A549 (cell line): ENCODE data around the gene SIK3. TPM values are rescaled to one million over a fixed set of nuclear protein-coding genes. Genes with fewer than 3 reads are reported as not detected.
"Not testable (repeated sequence)": the region's sequence is repeated elsewhere in the genome, so short reads cannot be mapped to it uniquely, and the experiment has no call there.

Experiments used
- ATAC-seq, 2 experiments: fragments of 200-7000 bp in 1 of 2; fragments of >200 bp in 1 of 2; cut with Nextera tagmentation in 1 of 2; cut with Tn5 transposase in 1 of 2; 3 replicates each; pipeline versions ENCODE4 v1.8.0 to v1.9.1; 2018 to 2020; ENCODE audit warnings: mild to moderate bottlenecking in 1 of 2, moderate library complexity in 1 of 2
- CTCF ChIA-PET: fragments of 300-600 bp; sonication (Branson Sonifier 250); formaldehyde crosslinking; extraction: SDS; loops from one replicate; lab custom pipeline; 2021; ENCODE audit warnings: antibody characterized with exemption, inconsistent platforms; lab: Yijun Ruan, JAX
- POLR2A ChIA-PET: fragments of 350-600 bp; formaldehyde crosslinking; extraction: SDS; loops from one replicate; lab custom pipeline; 2021; ENCODE audit warnings: antibody characterized with exemption, inconsistent platforms; lab: Yijun Ruan, JAX
- DNase-seq, 2 experiments: peaks; one replicate each; pipeline versions ENCODE4 v3.0.0 to v3.0.0-alpha.2; 2011 to 2016; ENCODE audit warnings: low read depth in 1 of 2, low spot score in 1 of 2
- FAIRE-seq: peaks from 2 replicates; lab custom pipeline; 2011; peaks lifted over from hg19 to GRCh38; lab: Jason Lieb, UNC
- H3K27ac ChIP-seq, 2 experiments: fragments of >200 bp; sonication (Bioruptor Twin); formaldehyde crosslinking; 3 replicates each; pipeline ENCODE4 v1.5.1; 2016 to 2017
- H3K4me1 ChIP-seq: fragments of >200 bp; sonication (Bioruptor Twin); formaldehyde crosslinking; 3 replicates; pipeline ENCODE4 v1.6.1; 2016
- H3K4me2 ChIP-seq: fragments of >200 bp; sonication (Bioruptor Twin); formaldehyde crosslinking; 3 replicates; pipeline ENCODE4 v1.6.1; 2016
- H3K4me3 ChIP-seq: fragments of >200 bp; sonication (Bioruptor Twin); formaldehyde crosslinking; 3 replicates; pipeline ENCODE4 v1.5.1; 2016
- H3K9me3 ChIP-seq: fragments of >200 bp; sonication (Bioruptor Twin); formaldehyde crosslinking; 3 replicates; pipeline ENCODE4 v1.6.1; 2016
- BCL3 ChIP-seq: fragments of >200 bp; sonication (Bioruptor Twin); formaldehyde crosslinking; IDR thresholded peaks from 3 replicates; pipeline ENCODE4 v1.6.1; 2016
- CBX8 ChIP-seq: fragments of 200-600 bp; sonication (generic); IDR thresholded peaks from 2 replicates; pipeline ENCODE4 v1.6.1; 2016
- CHD2 ChIP-seq: fragments of 150-350 bp; IDR thresholded peaks from 2 replicates; pipeline ENCODE4 v1.6.1; 2014; ENCODE audit warnings: low read length; ENCODE audit not compliant: partially characterized antibody
- EHMT2 ChIP-seq: fragments of 200-600 bp; sonication (generic); IDR thresholded peaks from 2 replicates; pipeline ENCODE4 v1.6.1; 2016; ENCODE audit warnings: antibody characterized with exemption, low read depth, mild to moderate bottlenecking, moderate library complexity
- ESRRA ChIP-seq: fragments of 150-350 bp; IDR thresholded peaks from 2 replicates; pipeline ENCODE4 v1.6.1; 2014; ENCODE audit warnings: mild to moderate bottlenecking, low read length, borderline replicate concordance
- FOSB ChIP-seq: fragments of 250-450 bp; sonication (Bioruptor Pico); IDR thresholded peaks from 2 replicates; pipeline ENCODE4 v1.5.0; 2020; ENCODE audit warnings: mild to moderate bottlenecking, moderate library complexity
- GATA3 ChIP-seq: IDR thresholded peaks from 2 replicates; pipeline ENCODE4 v1.6.1; 2012; ENCODE audit warnings: borderline replicate concordance
- HDAC2 ChIP-seq: fragments of 200-600 bp; sonication (generic); IDR thresholded peaks from 2 replicates; pipeline ENCODE4 v1.6.1; 2016
- HEYL ChIP-seq: fragments of 250-450 bp; sonication (Bioruptor Pico); IDR thresholded peaks from 2 replicates; pipeline ENCODE4 v1.8.0; 2021; ENCODE audit warnings: mild to moderate bottlenecking, moderate library complexity
- KDM5A ChIP-seq: fragments of 200-600 bp; sonication (generic); IDR thresholded peaks from 2 replicates; pipeline ENCODE4 v1.6.1; 2016; ENCODE audit warnings: antibody characterized with exemption, mild to moderate bottlenecking
- MAZ ChIP-seq: fragments of 150-350 bp; IDR thresholded peaks from 2 replicates; pipeline ENCODE4 v1.6.1; 2014; ENCODE audit warnings: antibody characterized with exemption, low read depth, low read length, borderline replicate concordance
- NPAS2 ChIP-seq: fragments of 250-450 bp; sonication (Bioruptor Pico); IDR thresholded peaks from 2 replicates; pipeline ENCODE4 v1.8.0; 2022; ENCODE audit warnings: mild to moderate bottlenecking, moderate library complexity, borderline replicate concordance
- PHF8 ChIP-seq: fragments of 200-600 bp; sonication (generic); IDR thresholded peaks from 2 replicates; pipeline ENCODE4 v1.6.1; 2016; ENCODE audit warnings: low read depth, mild to moderate bottlenecking, antibody characterized with exemption, moderate library complexity, borderline replicate concordance
- POLR2A ChIP-seq: IDR thresholded peaks from 2 replicates; pipeline ENCODE4 v1.6.1; 2012; ENCODE audit warnings: mild to moderate bottlenecking, low read length
- POLR2AphosphoS2 ChIP-seq: conservative IDR thresholded peaks from 2 replicates; pipeline ENCODE4 v1.6.1; 2012; ENCODE audit warnings: low read length, improper control_type of control experiment, inconsistent platforms
- RAD21 ChIP-seq, 2 experiments: fragments of >200 bp in 1 of 2; sonication (Bioruptor Twin) in 1 of 2; formaldehyde crosslinking in 1 of 2; IDR thresholded peaks in 1 of 2; conservative IDR thresholded peaks in 1 of 2; 2 replicates in 1 of 2; 3 replicates in 1 of 2; pipeline ENCODE4 v1.6.1; 2012 to 2018; ENCODE audit warnings: inconsistent platforms in 1 of 2
- ZFP36 ChIP-seq: fragments of 450-650 bp; IDR thresholded peaks from 2 replicates; pipeline ENCODE4 v1.6.1; 2014; ENCODE audit warnings: borderline replicate concordance; ENCODE audit not compliant: partially characterized antibody
- ZNF302 ChIP-seq: fragments of 250-450 bp; sonication (Bioruptor Pico); IDR thresholded peaks from 2 replicates; pipeline ENCODE4 v1.9.0; 2021; ENCODE audit warnings: inconsistent platforms, mild to moderate bottlenecking, moderate library complexity
- WGBS: methylation state at CpG from one replicate; pipeline ENCODE4 v1.1.6; 2017; ENCODE audit errors: missing lambda C conversion rate; 5-methylcytosine and 5-hydroxymethylcytosine counted together
- polyA plus RNA-seq, 4 experiments: library from polyadenylated mRNA; depleted of rRNA in 3 of 4; stranded (reverse); fragments of >200 nt; fragmentation: RNase III in 1 of 4; extraction: RNeasy Plus Mini Kit Qiagen cat#74134 plus additional on column Dnase treatment in 1 of 4; gene quantifications; 2 replicates in 3 of 4; 3 replicates in 1 of 4; pipeline ENCODE4 v1.2.3, GENCODE V29; 2011 to 2017
- TF ChIP-seq, protein P1 (sequence below): IDR thresholded peaks from 2 replicates; pipeline ENCODE4 v1.6.1; 2012; ENCODE audit warnings: low read depth, borderline replicate concordance

SIK3 gene
- polyA plus RNA-seq, 2 of the 4 experiments (the other 2 are of a cell fraction), result 8.2 to 9.0 TPM

DNA sequence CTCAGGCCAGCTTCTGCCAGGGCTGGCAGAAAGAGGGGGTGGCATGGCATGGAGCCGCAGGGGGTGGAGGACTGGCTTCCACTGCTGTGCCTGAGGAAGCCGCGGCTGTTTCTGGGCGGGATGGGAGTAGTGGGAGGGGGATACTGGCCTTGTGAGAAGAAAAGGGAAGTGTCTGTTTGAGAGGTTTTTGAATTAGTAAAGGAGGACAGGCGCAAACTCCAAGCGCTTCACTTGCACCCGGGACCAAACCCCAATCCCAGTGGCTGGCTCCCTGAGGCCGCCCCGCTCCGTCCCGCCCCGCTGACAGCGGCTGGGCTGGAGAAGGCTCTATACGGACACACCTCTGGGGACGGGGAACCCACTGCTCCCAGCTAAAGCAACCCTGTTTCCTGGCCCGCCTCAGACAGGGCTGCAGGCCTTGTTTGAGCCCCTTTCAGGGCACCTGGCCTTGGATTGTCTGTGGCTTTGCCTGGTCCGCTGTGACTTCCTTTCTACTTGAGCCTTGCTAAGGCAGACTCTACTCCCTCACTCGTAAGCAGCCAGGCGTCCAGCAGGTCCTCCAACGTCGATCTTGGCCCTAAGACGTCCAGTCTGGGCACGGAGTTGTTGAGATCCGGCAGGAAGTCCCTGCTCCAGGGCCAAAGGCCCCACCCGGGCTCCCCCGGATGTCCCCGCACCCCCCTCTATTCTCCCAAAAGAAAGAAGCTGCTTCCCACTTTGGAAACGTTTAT is 263.0 kb downstream of the SIK3 start:
- Histone ChIP-seq H3K4me2 (peak overlapping the region; percentile 72), H3K27ac (peak overlapping the region; percentile 20 to 79; a peak in 5 of 6 replicates), H3K4me1 (0 out of 3 replicates have a peak, but pooled peaks cover 4% of the 10 kb centered on the region), H3K4me3 (peak overlapping the region; percentile 27), H3K9me3 (no peaks in the 10 kb centered on the region)
- no peak for DNase-seq
- no peak for ATAC-seq
- 90% methylated on average over 18 of the region's 28 CpGs for WGBS
- no peak for FAIRE-seq
- CTCF ChIA-PET, result interaction anchor here (0.7 to 3.7 kb wide), 25 partner anchors 8 to 400 kb away, joined by 3 to 56 read pairs (median 4); partner anchors contain the start of genes APOA4, APOA5 and BUD13
- TF ChIP-seq RAD21 (conservative IDR thresholded peaks at IDR 0.05 in 1 of 2, IDR thresholded peaks at IDR 0.05 in 1 of 2) (no peak), PHF8 (no peak), BCL3 (no peak), CHD2 (no peak), CBX8 (no peak), POLR2AphosphoS2 (no peak), NPAS2 (CRISPR knock-in tag) (no peak), EHMT2 (no peak), ZNF302 (no peak), MAZ (no peak), ESRRA (no peak)
- TF ChIP-seq, protein P1, sequence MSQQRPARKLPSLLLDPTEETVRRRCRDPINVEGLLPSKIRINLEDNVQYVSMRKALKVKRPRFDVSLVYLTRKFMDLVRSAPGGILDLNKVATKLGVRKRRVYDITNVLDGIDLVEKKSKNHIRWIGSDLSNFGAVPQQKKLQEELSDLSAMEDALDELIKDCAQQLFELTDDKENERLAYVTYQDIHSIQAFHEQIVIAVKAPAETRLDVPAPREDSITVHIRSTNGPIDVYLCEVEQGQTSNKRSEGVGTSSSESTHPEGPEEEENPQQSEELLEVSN, result no peak
- TF ChIP-seq, all 56 proteins: peak for 0
- POLR2A ChIA-PET, result interaction anchor here (0.5 to 1.5 kb wide), 6 partner anchors 30 to 62 kb away, joined by 3 to 10 read pairs (median 4); partner anchors contain the start of genes APOA5, BUD13 and ZPR1

GRCh38 chr11:116834535-116835041 is 263.6 kb downstream of the SIK3 start:
- H3K9me3 ChIP-seq, H3K27ac ChIP-seq, H3K4me2 ChIP-seq, H3K4me3 ChIP-seq, FAIRE-seq, DNase-seq, ATAC-seq, POLR2A ChIA-PET, H3K4me1 ChIP-seq: not testable (repeated sequence)
- WGBS, result 87% methylated on average over 10 of the region's 13 CpGs
- CTCF ChIA-PET, result interaction anchor here (0.6 to 3.7 kb wide), 4 partner anchors 43 to 767 kb away, joined by 3 to 56 read pairs (median 4); partner anchors contain the start of gene APOA5

- CTCF ChIA-PET, result interaction anchor here (0.6 to 1.1 kb wide), 4 partner anchors 42 to 768 kb away, joined by 3 to 6 read pairs (median 3); partner anchors contain the start of gene APOA5
Measured at GRCh38 chr11:116833816-116834534, 264.3 kb downstream of the SIK3 start.

More at GRCh38 chr11:116833816-116834534, 264.3 kb downstream of the SIK3 start:
- no peak overlapping the region for H3K4me3 ChIP-seq
- no peaks in the 10 kb centered on the region for H3K9me3 ChIP-seq
- no peak for FAIRE-seq
- no peak for TF ChIP-seq HDAC2
- TF ChIP-seq ZFP36, result no peak
- no peak for TF ChIP-seq POLR2A
- TF ChIP-seq KDM5A, result no peak
- no peak for TF ChIP-seq HEYL (CRISPR knock-in tag)
- no peak for TF ChIP-seq FOSB (CRISPR knock-in tag)
- no peak for TF ChIP-seq GATA3
- POLR2A ChIA-PET, result no interaction called here
- H3K4me2 ChIP-seq, result no peak overlapping the region
- no peak for ATAC-seq
- H3K27ac ChIP-seq, result no peak overlapping the region
- 87% methylated on average over 8 of the region's 14 CpGs for WGBS
- DNase-seq, result no peak
- 0 out of 3 replicates have a peak, but pooled peaks cover 4% of the 10 kb centered on the region for H3K4me1 ChIP-seq
